Endothelial cell of hepatic sinusoid (primary cell): ENCODE data around the gene HMGCR.

Source experiments
- in situ Hi-C: cut with HindIII; loops from 2 replicates; pipeline ENCODE4 v1.10.0; 2017; ENCODE audit warnings: low sequenced_read_pairs

Gene HMGCR

DNA sequence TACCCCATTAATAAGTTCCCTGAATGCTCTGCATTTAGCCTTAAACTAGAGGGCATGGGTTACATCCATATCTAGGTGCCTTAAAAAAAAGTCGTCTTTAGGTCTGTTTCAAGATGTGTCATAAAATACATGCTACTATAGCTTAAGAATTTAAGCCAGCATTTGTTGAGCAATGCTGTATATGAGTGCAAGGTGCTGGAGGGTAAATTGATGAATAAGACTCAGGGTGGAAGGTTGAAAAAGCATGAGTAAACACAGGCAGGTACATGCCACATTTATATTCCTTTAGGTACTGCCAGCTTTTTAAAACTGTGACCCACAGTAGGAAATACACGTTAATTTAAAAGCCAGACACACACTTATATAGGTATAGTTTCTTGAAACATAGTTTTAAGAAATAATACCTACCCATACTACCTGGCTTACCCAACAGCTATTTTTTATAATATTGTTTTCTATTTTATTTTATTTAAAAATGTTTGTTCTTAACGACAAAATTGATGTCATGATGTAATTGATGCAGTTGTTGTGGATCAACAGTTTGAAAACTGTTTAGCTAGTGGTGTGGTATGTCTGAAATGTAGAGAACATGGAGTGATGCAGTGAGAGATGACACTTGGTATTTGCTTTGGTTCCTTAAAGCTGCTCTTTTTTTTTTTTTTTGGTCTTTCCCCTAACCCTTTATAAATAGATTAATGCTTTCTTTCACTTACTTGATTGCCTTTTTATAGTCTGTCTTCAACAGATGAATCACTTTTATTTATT is 3.9 kb downstream of the HMGCR start:
- in situ Hi-C loops = no loop called here

DNA sequence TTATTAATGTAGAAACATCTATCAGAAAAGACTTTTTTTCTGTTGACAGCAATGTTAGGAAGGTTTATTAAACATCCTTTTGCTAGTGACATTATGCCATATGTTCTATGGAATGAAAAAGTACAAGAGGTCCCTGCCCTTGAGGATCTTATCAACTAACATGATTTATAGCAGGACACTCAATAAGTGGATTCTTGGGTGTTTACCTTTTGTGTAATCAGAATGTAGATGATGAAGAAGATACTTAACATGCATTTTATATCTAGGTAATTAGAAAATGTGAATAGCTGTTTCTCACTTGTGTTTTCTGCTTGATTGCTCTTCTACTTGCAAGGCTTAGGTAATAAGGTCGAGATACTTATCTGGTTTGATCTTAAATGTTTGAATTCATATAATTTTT is 4.9 kb downstream of the HMGCR start:
- in situ Hi-C loops = no loop called here

DNA sequence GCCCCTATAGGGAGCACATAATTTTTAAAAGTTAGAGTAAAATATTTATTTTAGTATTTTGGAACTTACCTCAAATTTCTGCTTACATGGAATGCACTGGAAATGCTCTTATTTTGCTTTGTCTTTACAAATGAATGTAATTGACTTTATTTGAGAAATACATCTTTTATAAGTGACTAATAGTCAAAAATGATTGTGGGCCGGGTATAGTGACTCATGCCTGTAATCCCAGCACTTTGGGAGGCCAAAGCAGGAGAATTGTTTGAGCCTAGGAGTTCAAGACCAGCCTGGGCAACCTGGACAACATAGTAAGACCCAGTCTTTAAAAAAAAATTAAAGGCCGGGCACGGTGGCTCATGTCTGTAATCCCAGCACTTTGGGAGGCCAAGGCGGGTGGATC is 5.8 kb downstream of the HMGCR start:
- in situ Hi-C loops = no loop called here

DNA sequence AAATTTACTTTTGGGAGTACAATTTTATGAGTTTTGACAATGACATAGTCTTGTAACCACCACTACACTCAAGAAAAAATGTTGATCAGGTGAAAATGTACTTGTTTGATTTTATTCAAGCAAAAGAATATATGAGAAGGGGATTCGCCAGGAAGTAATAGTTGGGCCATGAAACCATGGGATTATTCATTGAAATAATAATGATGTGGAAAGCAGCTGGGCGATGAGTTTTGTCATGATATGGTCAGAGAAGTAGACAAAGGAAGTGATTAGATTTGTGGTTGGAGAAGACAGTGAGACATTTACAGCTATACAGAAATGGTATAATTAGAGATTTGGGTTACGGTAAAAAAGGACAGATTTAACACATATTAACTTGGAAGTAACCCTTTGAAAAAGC is 11.2 kb downstream of the HMGCR start:
- in situ Hi-C loops = no loop called here

DNA sequence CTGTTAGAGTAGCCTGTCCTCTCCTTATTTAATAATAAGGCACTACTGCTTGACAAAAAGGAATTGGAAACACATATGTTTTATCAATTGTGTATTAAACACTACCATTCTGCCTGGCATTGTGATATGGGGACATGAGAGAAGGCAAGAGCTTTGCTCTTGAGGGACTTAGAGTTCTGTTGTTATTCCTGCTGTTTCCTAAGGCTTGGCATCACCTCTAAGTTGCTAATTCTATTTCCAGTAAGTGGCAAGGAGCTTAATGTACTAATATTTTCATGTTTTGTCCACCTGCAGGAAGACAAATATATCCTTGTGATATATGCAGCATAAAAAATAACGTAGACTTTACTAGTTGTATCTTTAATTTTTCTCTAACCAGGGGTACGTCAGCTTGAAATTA is 12.6 kb downstream of the HMGCR start:
- in situ Hi-C loops = loop anchor here (10.0 kb wide), 1 partner anchor 245 kb away; no protein-coding TSS in a partner anchor

DNA sequence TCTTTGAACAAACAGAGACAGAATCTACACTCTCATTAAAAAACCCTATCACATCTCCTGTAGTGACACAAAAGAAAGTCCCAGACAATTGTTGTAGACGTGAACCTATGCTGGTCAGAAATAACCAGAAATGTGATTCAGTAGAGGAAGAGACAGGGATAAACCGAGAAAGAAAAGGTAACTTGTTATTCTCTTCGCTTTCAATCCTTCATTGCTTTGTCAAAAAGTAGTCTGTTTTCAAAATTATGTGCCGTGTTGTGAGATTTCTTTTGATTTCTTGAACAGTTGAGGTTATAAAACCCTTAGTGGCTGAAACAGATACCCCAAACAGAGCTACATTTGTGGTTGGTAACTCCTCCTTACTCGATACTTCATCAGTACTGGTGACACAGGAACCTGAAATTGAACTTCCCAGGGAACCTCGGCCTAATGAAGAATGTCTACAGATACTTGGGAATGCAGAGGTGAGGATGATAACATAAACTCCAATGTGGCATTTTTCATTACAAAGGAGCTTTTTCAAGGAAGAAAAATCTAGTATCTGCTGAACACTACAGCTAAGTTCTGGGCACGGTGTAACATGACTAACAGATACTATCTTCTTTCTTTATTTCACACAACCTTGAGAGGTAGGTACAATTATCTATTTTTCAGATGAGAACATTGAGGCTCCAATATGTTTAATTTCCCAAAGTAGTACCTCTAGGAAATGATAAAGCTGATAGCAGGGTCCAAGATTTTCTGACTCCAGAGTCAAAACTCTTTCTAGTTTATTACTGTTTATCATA is 14.3 kb downstream of the HMGCR start:
- in situ Hi-C loops = loop anchor here (10.0 kb wide), 1 partner anchor 243 kb away; no protein-coding TSS in a partner anchor

DNA sequence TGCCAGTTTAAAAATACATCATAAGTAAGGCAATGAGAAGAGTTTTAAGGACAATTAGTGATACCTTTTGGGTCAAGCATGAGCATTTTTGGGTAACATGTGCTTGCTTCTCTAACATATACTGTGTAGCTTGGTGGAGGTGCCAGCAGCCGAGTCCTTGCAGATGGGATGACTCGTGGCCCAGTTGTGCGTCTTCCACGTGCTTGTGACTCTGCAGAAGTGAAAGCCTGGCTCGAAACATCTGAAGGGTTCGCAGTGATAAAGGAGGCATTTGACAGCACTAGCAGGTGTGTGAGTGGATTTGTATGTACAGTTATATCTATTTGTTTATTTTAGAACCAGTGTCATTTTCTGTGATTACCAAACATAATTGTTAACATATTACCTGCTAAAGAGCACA is 18.2 kb downstream of the HMGCR start:
- in situ Hi-C loops = loop anchor here (10.0 kb wide), 1 partner anchor 240 kb away; no protein-coding TSS in a partner anchor

DNA sequence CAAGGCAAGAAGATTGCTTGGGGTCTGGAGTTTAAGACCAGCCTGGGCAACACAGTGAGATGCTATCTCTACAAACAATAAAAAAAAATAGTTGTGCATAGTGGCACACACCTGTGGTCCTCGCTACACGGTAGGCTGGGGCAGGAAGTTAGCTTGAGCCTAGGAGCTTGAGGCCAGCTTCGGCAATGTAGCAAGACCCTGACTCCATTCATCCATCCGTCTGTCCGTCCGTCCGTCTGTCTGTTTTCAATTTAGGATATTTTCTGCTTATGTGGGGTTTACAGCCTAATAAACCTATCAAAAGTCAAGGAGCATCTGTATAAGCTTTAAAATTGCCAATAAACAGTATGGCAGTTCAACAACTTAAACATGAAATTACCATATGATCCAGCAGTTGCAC is 19.7 kb downstream of the HMGCR start:
- in situ Hi-C loops = loop anchor here (10.0 kb wide), 1 partner anchor 238 kb away; no protein-coding TSS in a partner anchor

DNA sequence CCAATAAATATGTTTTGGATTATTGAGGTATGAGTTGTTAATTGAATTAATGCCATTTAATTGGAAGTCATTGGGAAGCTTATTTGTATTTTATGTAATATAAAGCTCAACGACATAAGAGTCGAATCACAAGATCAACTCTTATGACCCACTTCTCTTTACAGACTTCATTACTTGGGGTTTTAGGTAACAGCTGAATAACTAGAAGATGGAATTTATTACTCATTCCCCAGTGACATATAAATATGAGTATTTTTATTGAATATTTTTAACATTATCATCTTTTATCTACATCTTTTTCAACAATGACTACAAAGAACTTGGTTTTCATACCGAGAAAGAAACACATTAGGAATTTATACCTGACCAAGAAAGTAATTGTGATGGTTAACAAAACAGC is 21.1 kb downstream of the HMGCR start:
- in situ Hi-C loops = loop anchor here (10.0 kb wide), 1 partner anchor 237 kb away; no protein-coding TSS in a partner anchor

DNA sequence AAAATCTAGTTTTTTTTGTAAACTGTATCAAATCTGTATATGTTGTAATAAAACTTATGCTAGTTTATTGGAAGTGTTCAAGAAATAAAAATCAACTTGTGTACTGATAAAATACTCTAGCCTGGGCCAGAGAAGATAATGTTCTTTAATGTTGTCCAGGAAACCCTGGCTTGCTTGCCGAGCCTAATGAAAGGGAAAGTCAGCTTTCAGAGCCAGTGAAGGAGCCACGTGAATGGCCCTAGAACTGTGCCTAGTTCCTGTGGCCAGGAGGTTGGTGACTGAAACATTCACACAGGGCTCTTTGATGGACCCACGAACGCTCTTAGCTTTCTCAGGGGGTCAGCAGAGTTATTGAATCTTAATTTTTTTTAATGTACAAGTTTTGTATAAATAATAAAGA is 24.3 kb downstream of the HMGCR start:
- in situ Hi-C loops = loop anchor here (5.0 kb wide), 1 partner anchor 306 kb away; no protein-coding TSS in a partner anchor

DNA sequence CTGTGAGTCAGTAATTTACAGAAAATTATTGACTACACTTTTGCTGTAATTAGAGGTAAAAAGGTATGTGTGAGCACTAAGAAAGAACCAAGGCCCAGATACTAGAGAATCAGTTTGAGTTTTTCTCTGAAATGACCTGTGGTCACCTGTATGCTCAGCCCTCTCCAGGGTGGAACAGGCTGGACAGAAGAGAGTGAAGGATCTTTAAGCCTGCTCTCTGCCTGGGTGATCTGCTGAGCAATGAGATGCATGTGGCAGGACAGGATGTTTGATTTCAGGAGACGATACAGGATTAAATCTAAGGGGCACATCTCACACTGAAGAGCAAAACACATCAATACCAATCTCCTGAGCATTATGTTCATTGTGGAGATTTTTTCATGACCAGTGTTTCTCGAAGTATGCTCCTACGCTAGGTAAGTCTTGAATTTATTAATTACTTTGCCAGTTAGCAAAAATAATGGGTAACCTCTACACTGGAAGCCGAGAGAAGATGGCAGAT is 25.5 kb downstream of the HMGCR start:
- in situ Hi-C loops = loop anchor here (5.0 kb wide), 1 partner anchor 305 kb away; no protein-coding TSS in a partner anchor

DNA sequence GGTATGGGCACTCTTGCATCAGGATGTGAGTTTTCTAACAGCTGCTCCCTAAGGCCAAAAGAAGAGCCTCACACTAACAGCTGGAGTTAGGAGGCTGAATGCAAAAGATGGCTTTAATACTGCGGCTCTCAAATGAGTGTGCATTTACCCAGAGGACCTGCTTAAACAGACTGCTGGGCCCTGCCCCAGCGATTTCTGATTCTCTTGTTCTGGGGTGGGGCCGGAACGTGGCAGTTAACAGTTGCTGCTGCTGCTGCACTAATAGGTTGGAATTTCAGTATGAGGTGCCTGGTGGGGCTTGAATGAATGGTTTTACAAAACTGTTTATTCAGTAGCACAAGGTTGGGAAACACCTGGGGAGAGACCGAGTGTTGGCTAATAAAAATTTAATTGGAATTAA is 26.1 kb downstream of the HMGCR start:
- in situ Hi-C loops = loop anchor here (5.0 kb wide), 1 partner anchor 304 kb away; no protein-coding TSS in a partner anchor

DNA sequence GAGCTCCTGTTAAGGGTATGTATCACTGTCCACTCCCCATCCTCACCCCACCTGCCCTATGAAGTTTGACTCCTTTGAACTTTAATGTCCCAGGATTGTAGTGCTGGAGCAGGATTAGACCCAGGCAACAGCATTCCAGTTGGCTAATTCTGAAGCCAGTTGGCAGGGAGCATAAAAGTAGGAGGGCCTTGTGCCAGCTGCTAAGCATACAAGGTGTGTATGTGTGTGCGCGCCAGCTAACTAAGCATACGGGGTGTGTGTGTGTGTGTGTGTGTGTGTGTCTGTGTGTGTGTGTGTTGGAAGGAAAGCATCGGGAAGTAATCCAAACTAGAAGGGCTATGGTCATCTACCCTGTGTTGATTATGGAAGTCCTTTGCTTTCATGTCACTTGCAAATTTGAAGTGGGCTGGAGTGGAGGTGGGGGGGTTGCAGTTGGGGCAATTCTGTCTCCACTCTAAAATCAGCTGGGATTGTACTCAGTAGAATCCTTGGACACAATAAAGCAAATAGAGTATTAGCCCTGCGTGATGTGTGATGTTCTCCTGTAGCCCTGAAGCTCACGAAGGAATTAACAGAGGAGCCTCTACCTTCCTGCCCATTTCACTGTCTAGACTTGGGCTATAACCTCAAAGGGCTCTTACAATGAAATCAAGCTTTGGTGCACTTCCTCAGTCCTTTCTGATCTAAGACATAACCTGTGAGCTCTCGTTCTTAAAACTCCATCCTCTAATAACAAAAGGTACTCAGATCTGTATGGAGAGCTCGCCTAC is 26.9 kb downstream of the HMGCR start:
- in situ Hi-C loops = loop anchor here (5.0 kb wide), 1 partner anchor 303 kb away; no protein-coding TSS in a partner anchor

DNA sequence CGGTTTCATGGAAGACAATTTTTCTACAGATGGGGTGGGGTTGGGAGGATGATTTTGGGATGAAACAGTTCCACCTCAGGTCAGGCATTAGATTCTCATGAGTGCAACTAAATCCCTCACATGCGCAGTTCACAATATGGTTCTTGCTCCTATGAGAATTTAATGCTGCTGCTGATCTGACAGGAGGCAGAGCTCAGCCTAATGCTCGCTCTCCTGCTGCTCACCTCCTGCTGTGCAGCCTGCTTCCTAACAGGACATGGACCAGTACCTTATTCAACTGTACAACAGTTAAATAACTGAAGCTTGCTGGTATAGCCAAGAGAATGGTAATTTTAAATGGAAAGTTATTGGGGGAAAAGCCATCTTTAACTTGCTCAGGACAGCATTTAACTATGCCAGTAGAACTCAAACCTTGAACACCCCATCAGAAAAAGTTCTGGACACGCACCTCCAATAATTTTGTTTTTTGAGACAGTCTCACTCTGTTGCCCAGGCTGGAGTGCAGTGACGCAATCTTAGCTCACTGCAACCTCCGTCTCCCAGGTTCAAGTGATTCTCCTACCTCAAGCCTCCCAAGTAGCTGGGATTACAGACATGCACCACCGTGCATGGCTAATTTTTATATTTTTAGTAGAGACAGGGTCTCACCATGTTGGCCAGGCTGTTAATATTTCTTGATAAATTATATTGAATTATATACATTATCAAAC is 27.7 kb downstream of the HMGCR start:
- in situ Hi-C loops = loop anchor here (5.0 kb wide), 1 partner anchor 303 kb away; no protein-coding TSS in a partner anchor

DNA sequence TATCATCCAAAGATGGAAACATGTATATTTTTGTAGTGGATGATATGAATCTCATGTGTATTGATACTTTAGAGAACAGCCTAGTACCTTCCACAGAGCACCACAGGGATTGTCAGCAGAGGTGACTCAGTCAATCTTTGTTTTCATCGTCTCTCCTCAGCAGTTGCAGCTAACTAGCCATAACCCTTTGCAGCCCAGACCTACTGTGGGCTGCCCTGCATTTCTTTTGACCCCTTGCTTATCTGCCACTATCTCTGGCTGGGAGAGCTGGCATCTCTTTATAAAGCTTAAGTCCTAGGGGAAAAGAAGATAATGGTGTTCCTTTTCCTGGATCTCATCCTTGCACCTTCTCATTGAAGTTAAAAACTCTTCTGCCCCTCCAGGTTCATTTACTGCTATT is 28.7 kb downstream of the HMGCR start:
- in situ Hi-C loops = no loop called here

DNA sequence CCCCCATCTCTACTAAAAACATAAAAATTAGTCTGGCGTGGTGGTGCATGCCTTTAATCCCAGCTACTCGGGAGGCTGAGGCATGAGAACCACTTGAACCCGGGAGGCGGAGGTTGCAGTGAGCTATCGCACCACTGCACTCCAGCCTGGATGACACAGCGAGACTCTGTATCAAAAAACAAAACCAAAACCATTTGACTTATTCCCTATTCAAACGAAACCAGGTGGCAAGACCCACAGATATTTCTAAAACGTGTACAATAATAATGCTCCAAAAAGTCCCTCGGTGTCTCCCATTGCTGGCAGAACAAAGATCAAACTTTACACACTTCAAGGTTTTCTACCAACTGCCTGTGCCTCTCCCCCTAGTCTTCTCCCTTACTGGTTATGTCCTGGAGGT is 29.8 kb downstream of the HMGCR start:
- in situ Hi-C loops = no loop called here

DNA sequence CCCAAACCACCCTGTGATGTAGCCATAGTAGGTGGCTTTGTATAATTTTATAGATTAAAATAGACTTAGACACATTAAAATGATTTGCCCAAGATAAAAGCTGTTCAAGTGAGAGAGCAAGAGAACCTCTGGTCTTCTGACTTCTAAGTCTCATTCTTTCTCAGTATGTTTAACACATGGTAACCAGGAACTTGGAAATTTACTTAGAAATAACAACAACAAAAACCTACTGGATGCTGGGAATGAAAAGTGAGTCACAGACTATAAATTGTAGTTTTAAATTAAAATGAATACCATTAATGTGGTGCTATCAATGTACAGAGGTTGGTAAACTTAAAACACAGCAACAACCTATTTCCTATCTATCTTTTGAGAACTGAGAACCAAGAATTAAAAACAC is 30.4 kb downstream of the HMGCR start:
- in situ Hi-C loops = no loop called here

DNA sequence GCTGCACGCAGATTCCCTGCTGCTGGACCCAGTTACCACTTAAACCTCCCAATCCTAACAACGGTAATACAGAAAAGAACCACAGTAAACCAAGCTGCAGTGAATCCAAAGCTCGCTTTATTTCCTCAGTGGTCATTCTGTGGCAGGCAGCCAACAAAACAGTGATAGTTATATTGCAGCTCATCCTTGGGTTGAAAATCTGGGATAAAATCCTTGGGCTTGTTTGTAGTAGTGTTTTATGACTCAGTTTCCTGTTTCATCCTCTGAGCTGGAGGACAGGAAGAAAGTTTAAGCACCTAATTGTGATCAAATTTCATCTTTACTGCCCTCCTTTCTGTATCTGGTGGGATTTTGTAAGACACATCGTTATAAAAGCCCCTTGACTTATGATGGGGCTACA is 31.4 kb downstream of the HMGCR start:
- in situ Hi-C loops = no loop called here

DNA sequence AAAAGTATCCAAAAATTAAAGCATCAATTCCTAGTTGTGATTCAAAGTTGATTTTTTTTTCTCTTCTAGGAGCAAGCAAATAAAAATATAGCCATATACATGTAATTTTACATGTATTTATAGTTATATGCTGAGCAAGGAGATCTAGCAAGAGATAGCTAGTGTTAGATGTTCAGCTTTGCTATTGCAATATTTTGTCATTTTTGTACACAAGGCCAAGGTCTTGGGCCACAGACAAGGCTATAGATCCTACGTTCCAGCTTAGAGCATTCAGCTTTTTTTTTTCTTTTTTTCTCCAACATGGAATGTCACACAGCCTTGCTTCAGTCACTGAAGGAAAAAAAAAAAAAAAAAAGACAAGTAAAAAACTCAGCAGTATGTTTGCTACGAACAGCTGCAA is 36.8 kb downstream of the HMGCR start:
- in situ Hi-C loops = no loop called here

DNA sequence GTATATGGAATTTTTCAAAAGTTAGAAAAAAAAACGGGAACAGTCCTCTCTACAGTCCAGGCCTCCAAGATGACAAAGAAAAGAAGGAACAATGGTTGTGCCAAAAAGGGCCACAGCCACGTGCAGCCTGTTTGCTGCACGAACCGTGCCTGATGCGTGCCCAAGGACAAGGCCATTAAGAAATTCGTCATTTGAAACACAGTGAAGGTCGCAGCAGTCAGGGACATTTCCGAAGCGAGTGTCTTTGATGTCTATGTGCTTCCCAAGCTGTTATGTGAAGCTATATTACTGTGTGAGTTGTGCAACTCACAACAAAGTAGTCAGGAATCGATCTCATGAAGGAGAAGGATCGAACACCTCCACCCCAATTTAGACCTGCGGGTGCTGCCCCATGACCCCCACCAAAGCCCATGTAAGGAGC is 37.4 kb downstream of the HMGCR start:
- in situ Hi-C loops = no loop called here
